Mesendoderm (in vitro differentiated cells): Measurements from ENCODE around the gene IQCF5.
"Not testable (repeated sequence)": the region's sequence is repeated elsewhere in the genome, so short reads cannot be mapped to it uniquely, and the experiment has no call there.

Experiments
- DNase-seq: peaks from one replicate; pipeline ENCODE4 v3.0.0; 2013
- H2AK5ac ChIP-seq: 2 replicates; pipeline ENCODE4 v1.6.1; 2013; ENCODE audit warnings: low read length, inconsistent platforms
- H2BK120ac ChIP-seq: 2 replicates; pipeline ENCODE4 v1.6.1; 2013; ENCODE audit warnings: low read depth, mild to moderate bottlenecking, low read length, moderate library complexity, mixed read lengths
- H2BK15ac ChIP-seq: replicated peaks from 2 replicates; pipeline ENCODE4 v1.6.1; 2013; ENCODE audit warnings: low read depth, mild to moderate bottlenecking, moderate library complexity
- H2BK5ac ChIP-seq: 2 replicates; pipeline ENCODE4 v1.6.1; 2013; ENCODE audit warnings: low read length, inconsistent platforms
- H3K18ac ChIP-seq: 2 replicates; pipeline ENCODE4 v1.6.1; 2013; ENCODE audit warnings: mild to moderate bottlenecking, low read length, mixed read lengths
- H3K23ac ChIP-seq: one replicate; pipeline ENCODE4 v1.6.1; 2013; ENCODE audit warnings: low read length
- H3K27ac ChIP-seq: 2 replicates; pipeline ENCODE4 v1.5.1; 2013; ENCODE audit warnings: low read depth, mild to moderate bottlenecking, inconsistent platforms, low read length, moderate library complexity
- H3K27me3 ChIP-seq: 2 replicates; pipeline ENCODE4 v1.6.1; 2013; ENCODE audit warnings: low read length, control low read depth, mild to moderate bottlenecking, inconsistent platforms; ENCODE audit not compliant: insufficient read depth, poor library complexity
- H3K36me3 ChIP-seq: 2 replicates; pipeline ENCODE4 v1.6.1; 2013; ENCODE audit warnings: low read length, inconsistent platforms; ENCODE audit not compliant: control insufficient read depth, insufficient read depth
- H3K4ac ChIP-seq: one replicate; pipeline ENCODE4 v1.6.1; 2013; ENCODE audit warnings: low read depth, mild to moderate bottlenecking, low read length, moderate library complexity
- H3K4me1 ChIP-seq: 2 replicates; pipeline ENCODE4 v1.6.1; 2013; ENCODE audit warnings: low read depth, low read length, inconsistent platforms; ENCODE audit not compliant: control insufficient read depth
- H3K4me2 ChIP-seq: 2 replicates; pipeline ENCODE4 v1.6.1; 2013; ENCODE audit warnings: low read length
- H3K4me3 ChIP-seq: 2 replicates; pipeline ENCODE4 v1.5.1; 2013; ENCODE audit warnings: mild to moderate bottlenecking, low read length
- H3K56ac ChIP-seq: one replicate; pipeline ENCODE4 v1.6.1; 2013; ENCODE audit warnings: low read length
- H3K79me1 ChIP-seq: 2 replicates; pipeline ENCODE4 v1.6.1; 2013; ENCODE audit warnings: low read length, inconsistent platforms
- H3K79me2 ChIP-seq: 2 replicates; pipeline ENCODE4 v1.6.1; 2013; ENCODE audit warnings: mild to moderate bottlenecking, low read length; ENCODE audit not compliant: control insufficient read depth, insufficient read depth
- H3K9ac ChIP-seq: 2 replicates; pipeline ENCODE4 v1.6.1; 2013; ENCODE audit warnings: low read length, inconsistent platforms
- H4K5ac ChIP-seq: one replicate; pipeline ENCODE4 v1.6.1; 2013; ENCODE audit warnings: low read length
- H4K8ac ChIP-seq: one replicate; pipeline ENCODE4 v1.6.1; 2013; ENCODE audit warnings: low read depth, mild to moderate bottlenecking, control low read depth, low read length, moderate library complexity
- WGBS: extraction: QIAGEN DNeasy Blood & Tissue Kit; methylation state at CpG from one replicate; pipeline ENCODE4 v1.1.7; 2013; ENCODE audit warnings: low lambda C conversion rate, missing lambda C conversion rate; ENCODE audit not compliant: insufficient coverage; ENCODE audit errors: extremely low coverage; 5-methylcytosine and 5-hydroxymethylcytosine counted together

Gene IQCF5

DNA sequence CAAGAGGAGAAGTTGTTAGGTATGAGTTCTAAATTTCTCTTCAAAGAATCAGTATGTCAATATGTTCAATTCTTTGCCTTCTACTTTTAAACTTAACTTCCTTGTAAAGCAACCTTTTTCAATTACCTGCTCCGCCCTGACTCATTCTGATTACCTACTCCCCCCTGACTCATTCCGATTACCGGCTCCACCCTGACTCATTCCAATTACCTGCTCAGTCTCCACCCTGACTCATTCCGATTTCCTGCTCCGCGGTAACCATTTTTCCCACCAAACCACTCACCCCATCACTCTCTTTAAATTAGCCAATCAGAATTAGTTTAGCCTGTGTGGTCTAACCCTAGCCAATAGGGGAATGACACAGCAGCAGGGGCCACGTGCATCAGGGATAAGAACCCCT lies 27.0 kb upstream of the IQCF5 start:
- not testable (repeated sequence) for H2BK15ac ChIP-seq, H4K8ac ChIP-seq, H2AK5ac ChIP-seq, H3K4me2 ChIP-seq, H3K4me1 ChIP-seq, H2BK5ac ChIP-seq, H3K18ac ChIP-seq, H3K23ac ChIP-seq, H3K4me3 ChIP-seq, H3K9ac ChIP-seq, H3K27ac ChIP-seq, H3K4ac ChIP-seq, H3K79me1 ChIP-seq, H4K5ac ChIP-seq, H3K79me2 ChIP-seq, H3K56ac ChIP-seq, H3K27me3 ChIP-seq, H3K36me3 ChIP-seq, H2BK120ac ChIP-seq
- DNase-seq, result peak; percentile 52
- no CpG with 5 or more reads among the region's 7 CpGs for WGBS

DNA sequence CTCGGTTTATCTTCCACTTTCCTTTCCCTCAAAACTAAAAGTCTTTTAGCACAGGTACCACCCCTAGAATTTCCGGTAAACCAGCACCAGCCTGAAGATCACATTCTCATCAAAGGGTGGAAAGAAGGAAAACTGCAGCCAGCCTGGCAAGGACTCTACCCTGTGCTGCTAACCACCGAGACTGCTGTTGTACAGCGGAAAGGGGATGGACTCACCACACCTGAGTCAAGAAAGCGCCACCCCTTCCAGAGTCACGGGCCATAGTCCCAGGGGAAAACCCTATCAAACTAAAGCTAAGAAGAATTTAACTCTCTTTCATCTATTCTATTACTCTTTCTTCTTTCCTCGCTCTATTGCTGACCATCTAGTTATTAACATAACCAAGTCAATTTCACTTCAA lies 24.6 kb upstream of the IQCF5 start:
- not testable (repeated sequence) for H3K23ac ChIP-seq, H2AK5ac ChIP-seq, DNase-seq, H3K79me1 ChIP-seq, H3K56ac ChIP-seq, H3K27ac ChIP-seq, H3K4me1 ChIP-seq, H2BK5ac ChIP-seq, H4K8ac ChIP-seq, H3K4me2 ChIP-seq, H4K5ac ChIP-seq, H2BK120ac ChIP-seq, H3K9ac ChIP-seq, H3K4ac ChIP-seq, H3K79me2 ChIP-seq, H3K27me3 ChIP-seq, H3K18ac ChIP-seq, H2BK15ac ChIP-seq, H3K4me3 ChIP-seq, H3K36me3 ChIP-seq
- no CpG with 5 or more reads among the region's 7 CpGs for WGBS

DNA sequence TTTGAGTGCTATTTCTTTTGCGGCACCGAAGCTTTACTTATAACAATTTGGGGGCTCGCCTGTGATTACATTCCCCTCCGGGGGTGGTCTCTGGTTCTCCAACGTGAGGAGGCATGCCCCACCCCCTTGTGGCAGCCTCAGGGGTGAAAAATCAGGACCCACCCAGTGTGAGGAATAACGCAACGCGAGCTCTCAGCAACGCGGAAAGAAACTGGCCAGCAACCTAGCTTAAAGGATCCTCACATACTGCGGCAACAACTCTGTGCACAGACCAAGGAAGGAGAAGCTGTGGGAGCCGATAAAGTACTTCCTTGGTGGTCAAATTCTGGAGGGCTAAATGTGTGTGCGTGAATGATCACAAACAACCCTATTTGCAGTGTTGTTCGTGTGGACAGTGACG lies 22.0 kb upstream of the IQCF5 start:
- Histone ChIP-seq H3K27ac (peak overlapping the region; percentile 89), H3K23ac (peak overlapping the region; percentile 80), H4K5ac (no peak overlapping the region), H3K79me2 (no peaks in the 10 kb centered on the region), H3K18ac (no peak overlapping the region), H3K27me3 (no peaks in the 10 kb centered on the region), H3K79me1 (no peaks in the 10 kb centered on the region), H3K4me3 (no peak overlapping the region), H3K9ac (peak overlapping the region; percentile 29), H2BK15ac (no peak overlapping the region), H2BK5ac (peak overlapping the region; percentile 89), H3K56ac (peak overlapping the region; percentile 69), H3K4ac (peak overlapping the region; percentile 56), H3K4me1 (peaks cover 4% of the 10 kb centered on the region), H2AK5ac (peak overlapping the region; percentile 85), H4K8ac (no peak overlapping the region), H2BK120ac (no peak overlapping the region), H3K36me3 (no peaks in the 10 kb centered on the region), H3K4me2 (no peak overlapping the region)
- peak; percentile 10 for DNase-seq
- no CpG with 5 or more reads among the region's 15 CpGs for whole genome bisulfite sequencing

DNA sequence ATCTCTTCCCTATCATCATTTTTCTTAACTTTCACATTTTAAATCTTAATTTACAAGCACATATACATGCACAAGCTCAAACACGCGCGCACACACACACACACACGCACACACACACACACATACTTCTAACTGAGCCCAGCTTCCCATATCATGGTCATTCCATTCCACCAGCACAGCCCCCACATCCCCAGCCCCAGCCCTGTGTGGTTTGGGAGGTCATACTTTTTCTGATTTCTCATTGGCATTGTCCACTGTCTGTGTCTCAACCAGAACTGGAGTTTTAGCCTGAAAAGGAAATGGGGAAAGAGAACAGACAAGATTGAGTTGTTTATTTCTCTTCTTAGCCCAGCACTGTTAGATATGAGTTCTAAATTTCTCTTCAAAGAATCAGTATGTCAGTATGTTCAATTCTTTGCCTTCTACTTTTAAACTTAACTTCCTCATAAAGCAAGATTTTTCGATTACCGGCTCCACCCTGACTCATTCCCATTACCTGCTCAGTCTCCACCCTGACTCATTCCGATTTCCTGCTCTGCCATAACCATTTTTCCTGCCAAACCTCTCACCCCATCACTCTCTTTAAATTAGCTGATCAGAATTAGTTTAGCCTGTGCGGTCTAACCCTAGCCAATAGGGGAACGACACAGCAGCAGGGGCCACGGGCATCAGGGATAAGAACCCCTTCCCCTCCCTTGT lies 21.4 kb upstream of the IQCF5 start:
- Histone ChIP-seq H3K18ac (no peak overlapping the region), H3K27me3 (no peaks in the 10 kb centered on the region), H3K4me1 (peaks cover 4% of the 10 kb centered on the region), H2AK5ac (no peak overlapping the region), H3K36me3 (no peaks in the 10 kb centered on the region), H3K4me3 (no peak overlapping the region), H2BK5ac (no peak overlapping the region), H3K56ac (no peak overlapping the region), H4K5ac (no peak overlapping the region), H2BK120ac (no peak overlapping the region), H3K79me1 (no peaks in the 10 kb centered on the region), H2BK15ac (no peak overlapping the region), H4K8ac (no peak overlapping the region), H3K4ac (no peak overlapping the region), H3K9ac (no peak overlapping the region), H3K79me2 (no peaks in the 10 kb centered on the region), H3K23ac (no peak overlapping the region), H3K4me2 (no peak overlapping the region), H3K27ac (no peak overlapping the region)
- 100% methylated on average over 4 of the region's 10 CpGs for WGBS
- no peak for DNase-seq

DNA sequence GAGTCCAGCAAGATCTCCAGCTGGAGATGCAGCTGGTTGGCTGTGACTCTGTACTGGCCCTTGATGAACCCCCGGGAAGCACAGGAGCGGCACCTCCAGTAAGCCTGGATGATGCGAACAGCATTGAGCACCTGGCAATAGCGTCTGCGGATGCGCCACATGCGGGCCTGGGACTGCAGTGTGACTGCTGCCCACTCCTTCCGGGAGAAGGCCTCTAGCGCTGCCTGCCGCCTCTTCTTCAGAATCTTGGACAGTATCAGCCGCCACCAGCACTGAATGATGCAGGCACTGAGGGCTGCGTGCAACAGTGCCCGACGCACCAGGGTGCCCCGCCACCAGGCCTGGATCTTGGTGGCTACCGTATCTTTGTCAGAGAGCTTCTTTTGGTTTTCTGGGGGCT lies 19.5 kb upstream of the IQCF5 start:
- Histone ChIP-seq H2BK5ac (no peak overlapping the region), H3K27ac (no peak overlapping the region), H3K27me3 (no peaks in the 10 kb centered on the region), H3K4me2 (no peak overlapping the region), H2BK120ac (no peak overlapping the region), H3K36me3 (no peaks in the 10 kb centered on the region), H3K79me1 (no peaks in the 10 kb centered on the region), H3K4ac (no peak overlapping the region), H3K9ac (no peak overlapping the region), H3K18ac (no peak overlapping the region), H2BK15ac (no peak overlapping the region), H3K56ac (no peak overlapping the region), H3K23ac (no peak overlapping the region), H2AK5ac (peak overlapping the region; percentile 11), H4K5ac (no peak overlapping the region), H3K4me3 (no peak overlapping the region), H3K4me1 (peaks cover 4% of the 10 kb centered on the region), H4K8ac (no peak overlapping the region), H3K79me2 (no peaks in the 10 kb centered on the region)
- no peak for DNase-seq
- no CpG with 5 or more reads among the region's 16 CpGs for WGBS

DNA sequence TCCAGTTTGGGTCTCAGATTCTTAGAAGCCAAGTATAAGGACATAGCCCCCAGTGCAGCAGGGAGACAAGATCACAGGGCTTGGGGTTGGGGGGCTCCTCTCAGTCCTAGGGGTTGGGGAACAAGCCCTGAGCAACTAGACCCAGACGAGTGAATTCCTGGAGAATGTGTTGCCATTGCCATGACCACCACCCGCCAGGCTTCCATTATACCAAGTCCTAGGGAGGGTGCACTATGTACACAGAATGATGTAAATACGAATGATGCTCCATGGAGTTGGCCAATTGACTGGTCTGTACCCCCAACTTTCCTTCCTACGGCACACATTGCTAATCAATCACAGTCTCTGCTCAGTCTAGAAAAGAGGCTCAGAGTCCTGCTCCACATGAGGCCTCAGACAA lies 19.0 kb upstream of the IQCF5 start:
- Histone ChIP-seq H3K9ac (no peak overlapping the region), H3K79me1 (no peaks in the 10 kb centered on the region), H3K56ac (no peak overlapping the region), H3K4me1 (peaks cover 4% of the 10 kb centered on the region), H3K79me2 (no peaks in the 10 kb centered on the region), H3K27ac (no peak overlapping the region), H2BK5ac (no peak overlapping the region), H4K8ac (no peak overlapping the region), H2BK120ac (no peak overlapping the region), H3K18ac (no peak overlapping the region), H3K4ac (no peak overlapping the region), H4K5ac (no peak overlapping the region), H3K27me3 (no peaks in the 10 kb centered on the region), H3K23ac (no peak overlapping the region), H2BK15ac (no peak overlapping the region), H3K36me3 (no peaks in the 10 kb centered on the region), H2AK5ac (no peak overlapping the region), H3K4me2 (no peak overlapping the region), H3K4me3 (no peak overlapping the region)
- WGBS, result no CpG with 5 or more reads among the region's 4 CpGs
- no peak for DNase-seq
